Neural cell (in vitro differentiated cells): ENCODE measurements around the gene METAP1. TPM values are rescaled to one million over a fixed set of nuclear protein-coding genes. Genes with fewer than 3 reads are reported as not detected.
A peak's percentile ranks its signal among the peaks of the same experiment; 100 is the strongest.

ENCODE experiments used
- H2AFZ ChIP-seq: fragments of 200-600, 300-800 bp; sonication (generic), shearing (Covaris generic); 2 replicates; pipeline ENCODE4 v1.6.0; 2014; ENCODE audit warnings: low read depth, mild to moderate bottlenecking, antibody characterized with exemption, low read length, moderate library complexity
- H3F3A ChIP-seq: fragments of 200-600 bp; shearing (Covaris generic); 2 replicates; pipeline ENCODE4 v1.6.1; 2016; ENCODE audit warnings: mild to moderate bottlenecking, moderate library complexity, mixed read lengths, antibody characterized with exemption, low read length; ENCODE audit not compliant: insufficient read depth, poor library complexity, severe bottlenecking
- H3K27ac ChIP-seq: fragments of 200-600, 300-800 bp; sonication (generic), shearing (Covaris generic); 2 replicates; pipeline ENCODE4 v1.5.1; 2014; ENCODE audit warnings: mild to moderate bottlenecking, low read length, moderate library complexity
- H3K27me3 ChIP-seq: fragments of 300-800, 200-600 bp; sonication (generic), shearing (Covaris generic); 2 replicates; pipeline ENCODE4 v1.6.0; 2014; ENCODE audit warnings: mild to moderate bottlenecking, low read depth, low read length, moderate library complexity; ENCODE audit not compliant: insufficient read depth
- H3K36me3 ChIP-seq: fragments of 300-800, 200-600 bp; sonication (generic), shearing (Covaris generic); 2 replicates; pipeline ENCODE4 v1.5.1; 2014; ENCODE audit warnings: mild to moderate bottlenecking, antibody characterized with exemption, low read length, moderate library complexity; ENCODE audit not compliant: insufficient read depth
- H3K4me2 ChIP-seq: fragments of 300-800, 200-600 bp; sonication (generic), shearing (Covaris generic); 2 replicates; pipeline ENCODE4 v1.6.0; 2014; ENCODE audit warnings: mild to moderate bottlenecking, low read length
- H3K4me3 ChIP-seq: fragments of 300-800, 200-600 bp; sonication (generic), shearing (Covaris generic); 2 replicates; pipeline ENCODE4 v1.5.1; 2014; ENCODE audit warnings: mild to moderate bottlenecking, low read length, moderate library complexity
- H3K79me2 ChIP-seq: fragments of 200-600 bp; shearing (Covaris generic); replicated peaks from 2 replicates; pipeline ENCODE4 v1.6.0; 2014; ENCODE audit warnings: mild to moderate bottlenecking, low read length, moderate library complexity; ENCODE audit not compliant: insufficient read depth
- H3K9ac ChIP-seq: fragments of 300-800, 200-600 bp; sonication (generic), shearing (Covaris generic); 2 replicates; pipeline ENCODE4 v1.6.1; 2016; ENCODE audit warnings: mild to moderate bottlenecking, low read length, mixed read lengths
- H3K9me2 ChIP-seq: fragments of 200-600 bp; shearing (Covaris generic); 2 replicates; pipeline ENCODE4 v1.6.1; 2016; ENCODE audit warnings: mild to moderate bottlenecking, low read length, mixed read lengths; ENCODE audit not compliant: insufficient read depth
- H3K9me3 ChIP-seq: fragments of 200-600, 300-800 bp; sonication (generic), shearing (Covaris generic); 2 replicates; pipeline ENCODE4 v1.6.1; 2016; ENCODE audit warnings: mild to moderate bottlenecking, mixed run types, low read length, moderate library complexity, mixed read lengths
- H4K20me1 ChIP-seq: fragments of 200-600 bp; shearing (Covaris generic); 2 replicates; pipeline ENCODE4 v1.6.1; 2016; ENCODE audit warnings: mild to moderate bottlenecking, mixed run types; ENCODE audit not compliant: insufficient read depth
- CTCF ChIP-seq: fragments of 450-650 bp; IDR thresholded peaks from 2 replicates; pipeline ENCODE4 v1.5.1; 2014; ENCODE audit warnings: antibody characterized with exemption, mild to moderate bottlenecking, moderate library complexity; ENCODE audit not compliant: poor library complexity, severe bottlenecking
- EP300 ChIP-seq: fragments of 450-650 bp; conservative IDR thresholded peaks from 2 replicates; pipeline ENCODE4 v1.6.1; 2014; ENCODE audit warnings: antibody characterized with exemption, mild to moderate bottlenecking, moderate library complexity; ENCODE audit not compliant: poor library complexity, severe bottlenecking
- EZH2 ChIP-seq: fragments of 200-600, 300-800 bp; shearing (Covaris generic), sonication (generic); IDR thresholded peaks from 2 replicates; pipeline ENCODE4 v1.6.1; 2014; ENCODE audit warnings: antibody characterized with exemption, low read length, borderline replicate concordance, mild to moderate bottlenecking; ENCODE audit not compliant: insufficient read depth, poor library complexity, severe bottlenecking
- MXI1 ChIP-seq: fragments of 450-650 bp; conservative IDR thresholded peaks from 2 replicates; pipeline ENCODE4 v1.6.1; 2014; ENCODE audit warnings: antibody characterized with exemption, mild to moderate bottlenecking; ENCODE audit not compliant: poor library complexity, severe bottlenecking
- POLR2AphosphoS5 ChIP-seq: IDR thresholded peaks from 2 replicates; pipeline ENCODE4 v1.6.1; 2012
- RAD21 ChIP-seq: fragments of 450-650 bp; conservative IDR thresholded peaks from 2 replicates; pipeline ENCODE4 v1.6.1; 2014; ENCODE audit warnings: antibody characterized with exemption, mild to moderate bottlenecking, moderate library complexity
- REST ChIP-seq: IDR thresholded peaks from 2 replicates; pipeline ENCODE4 v1.6.1; 2012; ENCODE audit warnings: borderline replicate concordance
- SMC3 ChIP-seq: fragments of 450-650 bp; conservative IDR thresholded peaks from 2 replicates; pipeline ENCODE4 v1.6.1; 2014; ENCODE audit warnings: antibody characterized with exemption, mild to moderate bottlenecking, moderate library complexity; ENCODE audit not compliant: poor library complexity
- TAF1 ChIP-seq: IDR thresholded peaks from 2 replicates; pipeline ENCODE4 v1.6.1; 2012; ENCODE audit warnings: low read depth
- polyA plus RNA-seq: library from polyadenylated mRNA; depleted of rRNA; stranded (reverse); fragments of >200 nt; gene quantifications from 2 replicates; pipeline ENCODE4 v1.2.3, GENCODE V29; 2014

The METAP1 gene
- polyA plus RNA-seq, 1 donor from 2014 or later: 24.5 TPM

GRCh38 chr4:99082192-99082591 lies 86.7 kb downstream of the METAP1 start:
- Histone ChIP-seq H3K36me3 (peaks cover 15% of the 10 kb centered on the region), H3K4me2 (no peak overlapping the region), H3K4me3 (no peak overlapping the region), H3K27ac (no peak overlapping the region), H3K9me2 (no peaks in the 10 kb centered on the region), H3K79me2 (peaks cover 15% of the 10 kb centered on the region), H3K27me3 (no peaks in the 10 kb centered on the region), H3F3A (no peaks in the 10 kb centered on the region), H3K9ac (no peak overlapping the region), H2AFZ (no peak overlapping the region), H4K20me1 (no peaks in the 10 kb centered on the region), H3K9me3 (no peaks in the 10 kb centered on the region)
- TF ChIP-seq POLR2AphosphoS5 (no peak), TAF1 (no peak), CTCF (no peak), EZH2 (no peak)

GRCh38 chr4:99084595-99084994 lies 89.1 kb downstream of the METAP1 start:
- no peak overlapping the region for H3K27ac ChIP-seq
- no peaks in the 10 kb centered on the region for H4K20me1 ChIP-seq
- no peak overlapping the region for H2AFZ ChIP-seq
- H3K9me3 ChIP-seq: no peaks in the 10 kb centered on the region
- H3K4me3 ChIP-seq: no peak overlapping the region
- peaks cover 8% of the 10 kb centered on the region for H3K36me3 ChIP-seq
- H3K79me2 ChIP-seq: peaks cover 35% of the 10 kb centered on the region
- no peaks in the 10 kb centered on the region for H3F3A ChIP-seq
- H3K27me3 ChIP-seq: no peaks in the 10 kb centered on the region
- TF ChIP-seq POLR2AphosphoS5 (no peak), MXI1 (no peak), RAD21 (no peak), TAF1 (no peak), SMC3 (no peak), EZH2 (no peak), REST (no peak)
- no peaks in the 10 kb centered on the region for H3K9me2 ChIP-seq
- no peak overlapping the region for H3K9ac ChIP-seq
- no peak overlapping the region for H3K4me2 ChIP-seq

GRCh38 chr4:99088023-99088449 lies 92.5 kb downstream of the METAP1 start:
- Histone ChIP-seq H3K9me3 (no peaks in the 10 kb centered on the region), H3K4me2 (peak overlapping the region; percentile 99), H4K20me1 (no peaks in the 10 kb centered on the region), H3K79me2 (peaks cover 36% of the 10 kb centered on the region), H3K27ac (peak overlapping the region; percentile 87), H3F3A (no peaks in the 10 kb centered on the region), H3K27me3 (no peaks in the 10 kb centered on the region), H3K36me3 (no peaks in the 10 kb centered on the region), H3K4me3 (peak overlapping the region; percentile 89), H3K9ac (peak overlapping the region; percentile 89), H2AFZ (peak overlapping the region; percentile 84), H3K9me2 (no peaks in the 10 kb centered on the region)
- TF ChIP-seq POLR2AphosphoS5 (no peak), MXI1 (no peak), RAD21 (no peak), EP300 (no peak), SMC3 (no peak)
